Embryonic facial prominence (tissue), 1 donor: Measurements from ENCODE around the gene UCHL5.

Experiments used
- DNase-seq: peaks from one replicate; pipeline ENCODE4 v3.0.0-alpha.2; 2016; ENCODE audit errors: extremely low spot score

The UCHL5 gene

DNA sequence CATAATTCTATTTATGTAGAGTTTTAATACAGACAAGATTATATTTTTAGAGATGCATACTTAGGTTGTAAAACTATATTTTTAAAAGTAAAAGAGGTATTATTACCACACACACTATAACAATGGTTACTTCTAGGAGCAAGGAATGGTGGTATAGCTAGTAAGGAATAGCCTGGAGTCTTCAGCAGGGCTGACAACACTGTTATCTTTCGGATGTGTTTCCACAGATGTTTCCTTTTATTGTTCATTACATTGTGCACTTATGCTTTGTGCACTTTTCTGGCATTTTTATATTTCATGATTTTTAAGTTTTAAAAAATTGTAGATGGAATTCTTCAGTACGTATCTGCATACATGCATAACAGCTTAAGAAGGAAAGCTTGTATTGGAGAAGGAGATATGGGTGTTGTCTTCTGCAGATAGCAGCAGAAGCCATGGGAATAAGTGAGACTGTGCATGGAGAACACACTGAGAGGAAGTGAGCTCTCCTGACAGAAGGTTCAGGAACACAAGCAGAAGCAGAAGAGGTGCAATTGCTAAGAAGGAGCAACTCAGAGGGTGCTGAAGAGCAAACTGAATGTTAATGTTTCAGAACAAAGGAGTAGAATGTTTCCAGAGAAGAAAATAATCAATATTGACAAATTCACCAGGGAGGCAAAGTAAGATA, 91.8 kb downstream of the UCHL5 start:
- no peak for DNase-seq

DNA sequence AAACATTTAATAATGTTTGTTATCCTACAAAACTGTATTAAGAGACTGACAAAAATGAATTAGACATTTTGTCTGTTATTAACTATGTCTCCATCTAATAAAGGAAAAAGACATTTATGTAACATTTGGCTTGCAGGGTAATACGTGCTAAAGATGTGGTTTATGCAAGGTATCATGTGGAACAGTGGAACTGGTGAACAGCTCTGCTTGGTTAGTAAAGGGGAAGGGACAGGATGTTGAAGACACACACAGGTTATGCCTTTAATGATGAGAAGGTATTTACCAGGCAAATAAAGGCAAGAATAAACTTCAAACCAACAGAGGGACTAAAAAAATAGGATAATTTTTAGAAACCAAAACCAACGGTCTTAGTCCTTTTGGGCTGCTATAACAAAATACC, 93.1 kb downstream of the UCHL5 start:
- DNase-seq: no peak

DNA sequence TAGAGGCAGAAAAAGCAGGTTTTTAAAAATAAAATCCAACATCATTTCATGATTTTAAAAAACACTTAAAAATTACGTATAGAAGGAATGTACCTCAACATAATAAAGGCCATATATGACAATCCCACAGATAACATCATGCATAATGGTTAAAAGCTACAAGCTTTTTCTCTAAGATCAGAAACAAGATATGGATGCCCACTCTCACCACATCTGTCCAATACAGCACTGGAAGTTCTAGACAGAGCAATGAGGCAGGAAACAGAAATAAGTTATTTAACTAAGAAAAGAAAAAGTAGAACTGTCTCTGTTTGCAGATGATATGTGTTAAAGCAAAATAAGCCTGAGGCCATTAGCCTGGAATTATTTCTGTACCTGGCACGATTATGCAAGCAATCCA, 96.3 kb downstream of the UCHL5 start:
- no peak for DNase-seq
